Neural crest cell (in vitro differentiated cells): Measurements from ENCODE around the gene TMEM40. TPM values are rescaled to one million over a fixed set of nuclear protein-coding genes. Genes with fewer than 3 reads are reported as not detected.

Experiments used
- DNase-seq: peaks from one replicate; pipeline ENCODE4 v3.0.0; 2021; ENCODE audit warnings: low read depth, mixed read lengths, low spot score
- H3K27ac Mint-ChIP-seq: one replicate; pipeline ENCODE4 v1.8.0; 2021; ENCODE audit warnings: mild to moderate bottlenecking, mixed read lengths; ENCODE audit not compliant: unreplicated experiment
- H3K27me3 Mint-ChIP-seq: 2 replicates; pipeline ENCODE4 v1.8.0; 2021; ENCODE audit warnings: low read depth, mild to moderate bottlenecking, mixed read lengths
- H3K36me3 Mint-ChIP-seq: 2 replicates; pipeline ENCODE4 v1.8.0; 2021; ENCODE audit warnings: low read depth, mild to moderate bottlenecking, mixed read lengths
- H3K4me1 Mint-ChIP-seq: 2 replicates; pipeline ENCODE4 v1.8.0; 2021; ENCODE audit warnings: mixed read lengths
- H3K4me3 Mint-ChIP-seq: one replicate; pipeline ENCODE4 v1.8.0; 2021; ENCODE audit warnings: mild to moderate bottlenecking, mixed read lengths
- H3K9me3 Mint-ChIP-seq: 2 replicates; pipeline ENCODE4 v1.8.0; 2021; ENCODE audit warnings: mixed read lengths
- total RNA-seq: library from RNA; stranded (reverse); gene quantifications from 2 replicates; pipeline ENCODE4 v1.2.1, GENCODE V29; 2021
- TF ChIP-seq, protein P1 (sequence below): fragments of 200-600 bp; sonication (generic); conservative IDR thresholded peaks from 2 replicates; pipeline ENCODE4 v1.5.0; 2021; ENCODE audit warnings: antibody characterized with exemption, mild to moderate bottlenecking

The TMEM40 gene
- total RNA-seq, 1 donor from 2014 or later, result not detected

- Mint-ChIP-seq H3K9me3 (no peaks in the 10 kb centered on the region), H3K27ac (no peak overlapping the region), H3K27me3 (no peaks in the 10 kb centered on the region), H3K4me3 (no peak overlapping the region), H3K4me1 (no peaks in the 10 kb centered on the region), H3K36me3 (no peaks in the 10 kb centered on the region)
- no peak for DNase-seq
- TF ChIP-seq, protein P1, sequence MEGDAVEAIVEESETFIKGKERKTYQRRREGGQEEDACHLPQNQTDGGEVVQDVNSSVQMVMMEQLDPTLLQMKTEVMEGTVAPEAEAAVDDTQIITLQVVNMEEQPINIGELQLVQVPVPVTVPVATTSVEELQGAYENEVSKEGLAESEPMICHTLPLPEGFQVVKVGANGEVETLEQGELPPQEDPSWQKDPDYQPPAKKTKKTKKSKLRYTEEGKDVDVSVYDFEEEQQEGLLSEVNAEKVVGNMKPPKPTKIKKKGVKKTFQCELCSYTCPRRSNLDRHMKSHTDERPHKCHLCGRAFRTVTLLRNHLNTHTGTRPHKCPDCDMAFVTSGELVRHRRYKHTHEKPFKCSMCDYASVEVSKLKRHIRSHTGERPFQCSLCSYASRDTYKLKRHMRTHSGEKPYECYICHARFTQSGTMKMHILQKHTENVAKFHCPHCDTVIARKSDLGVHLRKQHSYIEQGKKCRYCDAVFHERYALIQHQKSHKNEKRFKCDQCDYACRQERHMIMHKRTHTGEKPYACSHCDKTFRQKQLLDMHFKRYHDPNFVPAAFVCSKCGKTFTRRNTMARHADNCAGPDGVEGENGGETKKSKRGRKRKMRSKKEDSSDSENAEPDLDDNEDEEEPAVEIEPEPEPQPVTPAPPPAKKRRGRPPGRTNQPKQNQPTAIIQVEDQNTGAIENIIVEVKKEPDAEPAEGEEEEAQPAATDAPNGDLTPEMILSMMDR, result no peak
Observed at GRCh38 chr3:12700800-12701199, 58.3 kb downstream of the TMEM40 start.

DNA sequence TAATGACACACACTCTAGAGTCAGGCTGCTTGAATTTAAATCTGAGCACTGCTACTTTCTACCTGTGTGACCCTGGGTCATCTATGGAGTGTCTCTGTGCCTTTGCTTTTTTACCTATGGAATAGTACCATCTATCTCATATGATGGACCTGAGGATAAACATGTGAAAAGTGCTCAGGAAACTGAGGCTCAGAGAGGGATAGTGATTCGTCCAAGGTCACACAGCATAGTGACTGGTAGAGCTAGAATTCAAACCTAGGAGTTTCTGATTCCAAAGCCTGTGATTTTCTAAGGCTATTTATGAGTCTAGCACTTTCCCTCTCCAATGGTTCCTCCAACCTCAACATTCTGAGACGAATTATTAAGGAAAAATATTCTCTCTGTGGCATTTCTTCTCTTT lies 63.1 kb downstream of the TMEM40 start:
- no peak for DNase-seq
- no peaks in the 10 kb centered on the region for H3K4me1 Mint-ChIP-seq
- TF ChIP-seq, protein P1, result no peak
- H3K4me3 Mint-ChIP-seq, result no peak overlapping the region
- H3K9me3 Mint-ChIP-seq, result no peaks in the 10 kb centered on the region
- H3K27me3 Mint-ChIP-seq, result no peaks in the 10 kb centered on the region
- H3K36me3 Mint-ChIP-seq, result no peaks in the 10 kb centered on the region
- no peak overlapping the region for H3K27ac Mint-ChIP-seq

DNA sequence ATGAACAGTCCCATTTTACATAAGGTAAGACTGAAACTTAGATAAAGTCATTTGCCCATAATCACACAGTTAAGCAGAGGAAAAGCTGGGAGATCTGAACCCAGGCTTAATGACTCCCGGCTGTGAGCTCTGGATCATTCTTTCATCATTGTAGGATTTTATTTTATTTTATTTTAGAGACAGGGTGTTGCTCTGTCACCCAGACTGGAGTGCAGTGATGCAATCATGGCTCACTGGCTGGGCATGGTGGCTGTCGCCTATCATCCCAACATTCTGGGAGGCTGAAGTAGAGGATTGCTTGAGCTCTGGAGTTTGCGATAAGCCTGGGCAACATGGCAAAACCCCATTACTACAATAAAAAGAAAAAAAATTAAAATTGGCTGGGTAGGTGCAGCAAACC lies 63.9 kb downstream of the TMEM40 start:
- Mint-ChIP-seq H3K9me3 (no peaks in the 10 kb centered on the region), H3K4me1 (no peaks in the 10 kb centered on the region), H3K4me3 (no peak overlapping the region), H3K27ac (no peak overlapping the region), H3K27me3 (no peaks in the 10 kb centered on the region), H3K36me3 (no peaks in the 10 kb centered on the region)
- TF ChIP-seq, protein P1, result no peak
- DNase-seq, result no peak

- no peak overlapping the region for H3K27ac Mint-ChIP-seq
- TF ChIP-seq, protein P1, result no peak
- no peaks in the 10 kb centered on the region for H3K4me1 Mint-ChIP-seq
- no peaks in the 10 kb centered on the region for H3K9me3 Mint-ChIP-seq
- no peak overlapping the region for H3K4me3 Mint-ChIP-seq
- no peaks in the 10 kb centered on the region for H3K27me3 Mint-ChIP-seq
- DNase-seq, result no peak
- H3K36me3 Mint-ChIP-seq, result no peaks in the 10 kb centered on the region
Observed at GRCh38 chr3:12692444-12692843, 66.6 kb downstream of the TMEM40 start.

GRCh38 chr3:12689997-12690711 lies 68.9 kb downstream of the TMEM40 start:
- Mint-ChIP-seq H3K9me3 (no peaks in the 10 kb centered on the region), H3K27ac (no peak overlapping the region), H3K27me3 (no peaks in the 10 kb centered on the region), H3K4me3 (no peak overlapping the region), H3K4me1 (no peaks in the 10 kb centered on the region), H3K36me3 (no peaks in the 10 kb centered on the region)
- no peak for DNase-seq
- TF ChIP-seq, protein P1, result no peak
